Activated T-cell treated with anti-CD3 and anti-CD28 coated beads for 24 hours (primary cell): ENCODE results near the gene CMTR1.
"Not testable (repeated sequence)": the region's sequence is repeated elsewhere in the genome, so short reads cannot be mapped to it uniquely, and the experiment has no call there.

Experiments used
- DNase-seq: peaks from one replicate; pipeline ENCODE4 v3.0.0-alpha.2; 2020; ENCODE audit warnings: low read depth

Gene CMTR1, protein sequence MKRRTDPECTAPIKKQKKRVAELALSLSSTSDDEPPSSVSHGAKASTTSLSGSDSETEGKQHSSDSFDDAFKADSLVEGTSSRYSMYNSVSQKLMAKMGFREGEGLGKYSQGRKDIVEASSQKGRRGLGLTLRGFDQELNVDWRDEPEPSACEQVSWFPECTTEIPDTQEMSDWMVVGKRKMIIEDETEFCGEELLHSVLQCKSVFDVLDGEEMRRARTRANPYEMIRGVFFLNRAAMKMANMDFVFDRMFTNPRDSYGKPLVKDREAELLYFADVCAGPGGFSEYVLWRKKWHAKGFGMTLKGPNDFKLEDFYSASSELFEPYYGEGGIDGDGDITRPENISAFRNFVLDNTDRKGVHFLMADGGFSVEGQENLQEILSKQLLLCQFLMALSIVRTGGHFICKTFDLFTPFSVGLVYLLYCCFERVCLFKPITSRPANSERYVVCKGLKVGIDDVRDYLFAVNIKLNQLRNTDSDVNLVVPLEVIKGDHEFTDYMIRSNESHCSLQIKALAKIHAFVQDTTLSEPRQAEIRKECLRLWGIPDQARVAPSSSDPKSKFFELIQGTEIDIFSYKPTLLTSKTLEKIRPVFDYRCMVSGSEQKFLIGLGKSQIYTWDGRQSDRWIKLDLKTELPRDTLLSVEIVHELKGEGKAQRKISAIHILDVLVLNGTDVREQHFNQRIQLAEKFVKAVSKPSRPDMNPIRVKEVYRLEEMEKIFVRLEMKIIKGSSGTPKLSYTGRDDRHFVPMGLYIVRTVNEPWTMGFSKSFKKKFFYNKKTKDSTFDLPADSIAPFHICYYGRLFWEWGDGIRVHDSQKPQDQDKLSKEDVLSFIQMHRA

DNA sequence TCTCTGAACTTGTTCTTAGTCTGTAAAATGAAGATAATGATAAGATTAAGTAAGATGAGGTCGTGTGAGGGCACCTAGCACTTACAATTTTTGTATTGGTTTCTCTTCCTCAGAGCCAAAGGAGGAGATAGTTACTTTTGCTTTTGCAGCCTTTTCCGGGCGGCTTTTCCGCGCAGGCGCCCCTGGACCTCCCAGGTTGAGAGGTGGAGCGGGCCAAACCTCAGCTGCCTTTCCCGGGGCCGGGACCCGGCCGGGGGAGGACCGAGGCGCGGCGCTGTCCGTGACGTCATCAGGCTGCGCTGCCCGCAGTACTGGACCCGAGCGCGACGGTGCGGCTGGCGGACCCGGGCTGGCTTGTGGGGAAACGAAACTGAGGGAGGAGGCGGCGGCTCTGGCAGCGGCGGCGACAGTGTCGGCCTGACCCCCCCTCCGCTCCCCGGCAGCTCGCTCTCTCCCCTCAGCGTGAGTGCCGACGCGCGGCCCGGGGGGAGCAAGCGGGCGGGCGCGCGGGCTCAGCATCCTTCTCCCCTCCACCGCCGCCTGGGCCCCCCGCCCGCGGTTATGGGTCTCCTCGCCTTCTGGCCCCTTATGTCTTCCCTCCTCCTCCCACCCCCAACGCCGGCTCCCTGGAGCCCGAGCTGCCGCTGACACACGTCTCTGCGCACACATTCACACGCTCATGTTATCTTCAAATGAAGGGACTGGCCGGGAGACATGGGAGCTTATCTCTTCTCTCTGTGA lies at the start of gene CMTR1:
TSS of gene CMTR1 (plus strand) at position 306 of the 741 bp plus-strand sequence. CDS start 2,409 bp downstream, outside the sequence.
- DNase-seq = peak; percentile 94

DNA sequence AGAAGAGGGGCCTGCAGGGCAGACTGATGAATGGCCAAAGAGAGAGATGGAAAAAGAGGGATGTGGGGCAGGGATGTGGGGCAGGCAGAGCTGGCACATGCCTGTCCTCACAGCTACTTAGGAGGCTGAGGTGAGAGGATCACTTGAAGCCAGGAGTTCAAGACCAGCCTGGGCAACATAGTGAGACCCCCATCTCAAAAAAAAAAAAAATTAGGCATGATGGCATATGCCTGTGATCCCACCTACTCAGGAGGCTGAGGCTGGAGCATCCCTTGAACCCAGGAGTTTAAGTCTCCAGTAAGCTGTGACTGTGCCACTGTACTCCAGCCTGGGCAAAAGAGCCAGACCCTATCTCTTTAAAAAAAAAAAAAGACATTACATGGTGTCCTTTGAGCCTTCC lies 44.4 kb upstream of the CMTR1 start:
- no peak for DNase-seq

GRCh38 chr6:37389857-37390256 lies 43.2 kb upstream of the CMTR1 start:
- no peak for DNase-seq

DNA sequence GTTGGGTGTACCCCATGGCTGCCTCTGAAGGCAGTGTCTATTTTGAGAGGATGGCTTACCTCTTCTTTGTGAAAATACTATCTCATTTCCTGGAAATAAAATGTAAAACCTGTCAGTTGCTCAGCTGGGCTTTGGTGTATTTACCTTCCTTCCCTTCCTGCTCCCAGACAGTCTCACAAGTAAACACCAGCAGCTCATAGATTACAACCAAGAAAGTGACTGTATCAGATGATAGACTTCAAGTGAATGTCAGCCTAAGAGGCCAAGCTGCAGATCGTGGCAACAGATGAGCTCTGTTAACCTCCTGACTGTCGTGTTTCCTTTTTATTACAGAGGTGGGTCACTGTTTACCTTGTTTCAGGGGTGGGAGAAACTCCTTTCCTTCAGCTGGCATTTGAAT lies 41.9 kb upstream of the CMTR1 start:
- no peak for DNase-seq

GRCh38 chr6:37392821-37393220 lies 40.2 kb upstream of the CMTR1 start:
- DNase-seq = no peak

DNA sequence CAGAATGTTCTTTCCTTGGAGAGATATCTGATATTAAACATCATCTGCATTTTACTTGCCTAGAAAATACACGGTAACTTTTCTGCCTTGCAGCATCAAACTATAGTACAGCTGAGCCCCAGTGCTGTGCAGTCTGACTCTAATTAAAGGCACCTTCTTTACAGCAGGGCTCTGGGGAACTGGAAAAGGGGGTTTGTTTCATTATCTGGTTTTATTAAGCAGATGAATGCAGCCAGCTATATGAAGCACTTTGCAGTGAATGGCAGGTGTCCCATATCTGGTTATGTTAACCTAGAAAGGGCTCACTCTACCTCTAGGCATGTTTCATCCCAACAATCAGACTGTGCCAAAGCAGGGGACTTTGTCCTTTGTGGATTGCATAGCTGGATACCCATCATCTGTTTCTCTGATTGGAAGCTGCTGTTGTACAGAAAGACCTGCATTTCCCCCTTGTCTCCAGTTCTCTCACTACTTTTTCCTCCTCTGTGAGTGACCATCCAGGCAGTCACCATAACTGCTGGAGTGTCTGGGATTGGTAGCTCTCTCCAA lies 39.6 kb upstream of the CMTR1 start:
- no peak for DNase-seq

GRCh38 chr6:37396571-37397180 lies 36.3 kb upstream of the CMTR1 start:
- DNase-seq = no peak

GRCh38 chr6:37399131-37399530 lies 33.9 kb upstream of the CMTR1 start:
- no peak for DNase-seq

DNA sequence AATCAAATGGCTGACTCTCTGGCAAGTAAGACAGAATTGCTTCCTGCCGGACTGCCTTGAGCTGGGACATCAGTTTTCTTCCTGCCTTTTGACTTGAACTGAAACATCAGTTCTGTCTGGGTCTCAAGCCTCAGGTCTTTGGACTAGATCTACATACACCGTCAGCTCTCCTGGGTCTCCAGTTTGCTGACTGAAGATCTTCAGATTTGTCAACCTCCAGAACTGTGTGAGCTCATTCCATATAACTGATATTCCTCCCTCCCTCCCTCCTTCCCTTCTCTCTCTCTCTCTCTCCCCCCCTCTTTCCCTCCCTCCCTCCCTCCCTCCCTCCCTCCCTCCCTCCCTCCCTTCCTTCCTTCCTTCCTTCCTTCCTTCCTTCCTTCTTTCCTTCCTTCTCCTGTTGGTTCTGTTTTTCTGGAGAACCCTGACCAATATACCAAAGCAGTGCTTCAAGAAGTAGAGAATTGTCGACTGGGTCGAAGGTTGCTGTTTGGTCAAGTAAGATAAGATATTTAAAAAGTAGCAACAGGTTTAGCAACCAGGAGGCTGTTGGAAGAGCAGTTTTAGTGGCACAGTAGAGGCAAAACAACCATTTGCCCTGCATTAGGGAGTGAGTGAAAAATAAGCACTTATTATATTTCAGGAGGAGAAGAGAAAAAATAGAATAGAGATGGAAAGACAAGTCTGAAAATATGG lies 33.1 kb upstream of the CMTR1 start:
- DNase-seq = no peak

DNA sequence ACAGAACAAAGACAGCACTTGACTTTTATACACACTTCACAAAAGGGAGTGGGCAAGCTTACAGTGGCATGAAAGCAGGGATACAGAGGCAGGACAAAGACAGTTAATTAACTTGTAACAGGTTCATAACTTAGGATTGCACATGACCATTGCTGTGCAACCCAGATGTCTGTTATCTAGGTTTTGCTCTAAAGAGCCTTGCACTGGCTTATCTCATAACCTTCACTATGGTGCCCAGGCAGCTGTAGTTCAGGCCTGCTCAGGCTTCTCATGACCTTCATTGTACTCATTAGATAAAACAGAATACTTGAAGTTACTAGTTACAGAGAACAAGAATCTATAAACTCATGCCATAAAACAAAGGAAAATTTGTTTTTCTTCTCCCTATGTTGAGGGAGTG lies 31.4 kb upstream of the CMTR1 start:
- DNase-seq = not testable (repeated sequence)

DNA sequence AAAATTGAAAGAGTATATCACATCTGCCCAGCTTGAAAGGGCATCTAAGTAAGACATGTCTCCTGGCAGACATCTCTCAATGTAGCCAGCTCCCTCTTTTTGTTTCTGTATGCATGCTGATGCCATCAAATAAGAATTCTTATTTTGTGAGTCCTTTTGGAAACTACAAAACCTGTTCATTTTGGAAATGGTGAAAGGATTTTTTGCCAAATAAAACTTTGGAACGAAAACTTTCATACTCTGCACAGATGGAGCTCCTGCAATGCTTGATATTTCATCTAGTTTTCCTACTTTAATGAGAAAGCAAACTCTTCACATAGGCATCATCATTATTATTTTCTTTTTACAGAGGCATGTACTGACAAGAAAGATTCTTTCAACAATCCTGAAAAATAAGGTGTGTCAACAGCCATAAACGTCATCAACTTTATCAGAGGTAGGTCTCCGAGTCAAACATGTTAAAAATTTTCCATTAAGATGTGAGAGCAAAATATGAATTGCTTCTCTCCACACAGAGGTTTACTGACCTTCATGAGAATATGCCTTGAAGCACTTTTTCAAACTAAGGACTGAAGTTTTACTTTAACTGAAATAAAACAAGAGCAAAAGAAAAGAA lies 26.2 kb upstream of the CMTR1 start:
- DNase-seq = no peak

GRCh38 chr6:37407948-37408347 lies 25.1 kb upstream of the CMTR1 start:
- no peak for DNase-seq

DNA sequence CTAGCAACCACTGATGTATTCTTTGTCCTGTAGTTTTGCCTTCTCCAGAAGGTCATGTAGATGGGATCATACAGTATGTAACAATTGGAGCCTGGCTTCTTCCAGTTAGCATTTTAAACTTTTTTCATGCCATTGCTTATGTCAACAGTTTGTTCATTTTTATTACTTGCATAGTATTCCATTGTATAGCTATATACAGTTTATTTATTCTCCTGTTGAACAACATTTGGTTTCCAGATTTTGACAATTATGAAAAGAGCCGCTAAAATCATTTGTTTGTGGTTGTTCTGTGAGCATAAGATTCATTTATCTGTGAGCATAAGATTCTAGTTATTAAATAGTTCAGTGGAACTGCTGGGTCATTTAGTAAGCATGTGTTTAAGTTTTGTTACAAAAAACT lies 23.5 kb upstream of the CMTR1 start:
- DNase-seq = no peak

- no peak for DNase-seq
These were observed 15.6 kb upstream of the CMTR1 start for GRCh38 chr6:37417393-37417792.

- DNase-seq = no peak
These were observed 14.3 kb upstream of the CMTR1 start for GRCh38 chr6:37418722-37419121.

DNA sequence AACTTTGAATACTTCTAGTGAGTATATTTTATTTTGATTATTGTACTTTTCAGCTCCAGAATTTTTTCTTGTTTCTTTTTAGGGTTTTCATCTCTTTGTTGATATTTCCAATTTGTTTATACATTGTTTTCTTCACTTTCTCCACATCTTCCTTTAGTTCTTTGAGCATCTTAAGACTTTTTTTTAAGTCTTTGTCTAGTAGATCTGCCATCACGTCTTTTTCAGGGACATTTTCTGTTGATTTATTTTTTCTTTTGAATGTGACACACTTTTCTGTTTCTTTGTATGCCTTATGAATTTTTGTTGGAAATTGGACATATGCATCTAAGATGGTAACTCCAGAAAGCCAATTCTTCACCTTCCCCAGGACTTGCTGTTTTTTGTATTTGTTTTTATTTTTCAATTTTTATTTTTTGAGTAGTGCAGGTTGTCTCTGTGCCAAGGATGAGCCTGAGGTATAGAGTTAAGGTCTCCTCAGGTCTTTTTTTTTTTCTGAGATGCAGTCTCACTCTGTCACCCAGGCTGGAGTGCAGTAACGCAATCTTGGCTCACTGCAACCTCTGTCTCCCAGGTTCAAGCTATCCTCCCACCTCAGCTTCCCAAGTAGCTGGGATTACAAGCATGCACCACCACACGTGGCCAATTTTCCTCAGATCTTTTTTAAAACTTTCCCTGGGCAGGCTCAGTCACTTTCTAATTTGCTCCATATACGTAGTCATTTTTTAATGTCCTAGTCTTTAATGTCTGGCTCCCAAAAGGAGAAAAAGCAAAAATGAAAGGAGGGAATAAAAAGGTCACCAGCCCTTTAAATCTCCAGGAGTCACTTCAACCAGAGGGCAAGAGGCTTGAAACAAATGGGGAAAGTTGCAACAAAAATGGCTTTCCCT lies 6.7 kb upstream of the CMTR1 start:
- no peak for DNase-seq

DNA sequence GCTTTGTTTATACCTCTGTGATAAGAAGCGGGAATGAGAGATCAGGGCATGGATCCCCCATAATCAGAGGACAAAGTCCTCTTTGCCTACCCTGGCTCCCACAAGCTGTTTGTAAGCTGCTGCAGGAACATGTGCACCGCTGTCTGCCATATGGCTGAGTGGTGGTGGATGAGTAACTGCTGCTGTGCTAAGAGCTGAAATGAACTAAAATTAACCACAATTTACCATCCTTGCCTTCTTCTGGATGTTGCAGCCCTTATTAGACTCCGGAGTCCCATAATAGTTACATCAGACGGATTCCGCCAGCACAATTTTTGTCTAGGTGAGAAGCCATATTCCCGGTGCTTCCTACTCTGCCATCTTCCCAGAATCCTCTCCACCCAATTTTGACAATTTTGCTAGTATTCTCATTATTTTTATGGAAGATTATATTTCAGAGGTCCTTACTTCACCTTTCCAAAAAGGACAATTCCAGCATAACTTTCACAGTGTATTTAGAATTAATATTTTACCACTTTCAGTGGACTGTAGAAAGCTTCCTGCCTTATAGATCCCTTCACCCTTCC lies 6.0 kb upstream of the CMTR1 start:
- DNase-seq = no peak

GRCh38 chr6:37429352-37429750 lies 3.7 kb upstream of the CMTR1 start:
- no peak for DNase-seq

- no peak for DNase-seq
These were observed 468 bp upstream of the CMTR1 start for GRCh38 chr6:37432590-37432915.
